RCC 7860 (cell line): ENCODE results near the gene DNMBP.
A peak's percentile ranks its signal among the peaks of the same experiment; 100 is the strongest.
"Not testable (repeated sequence)": the region's sequence is repeated elsewhere in the genome, so short reads cannot be mapped to it uniquely, and the experiment has no call there.

Experiments used
- DNase-seq: peaks from one replicate; pipeline ENCODE4 v3.0.0-alpha.2; 2015; ENCODE audit warnings: low spot score
- FAIRE-seq: peaks from 2 replicates; lab custom pipeline; 2012; peaks lifted over from hg19 to GRCh38; lab: Jason Lieb, UNC

The DNMBP gene

GRCh38 chr10:99844433-99844955 is 165.3 kb downstream of the DNMBP start:
- no peak for FAIRE-seq
- DNase-seq: no peak

- no peak for DNase-seq
- FAIRE-seq: no peak
Measured at GRCh38 chr10:99843310-99843709, 166.4 kb downstream of the DNMBP start.

- no peak for FAIRE-seq
- no peak for DNase-seq
Measured at GRCh38 chr10:99841746-99842145, 168.0 kb downstream of the DNMBP start.

GRCh38 chr10:99840859-99841258 is 168.9 kb downstream of the DNMBP start:
- FAIRE-seq, DNase-seq: not testable (repeated sequence)

- DNase-seq (no peak), FAIRE-seq (no peak)
Measured at GRCh38 chr10:99836711-99837110, 173.0 kb downstream of the DNMBP start.

GRCh38 chr10:99835947-99836346 is 173.8 kb downstream of the DNMBP start:
- DNase-seq (no peak), FAIRE-seq (no peak)

GRCh38 chr10:99834410-99834809 is 175.3 kb downstream of the DNMBP start:
- DNase-seq (peak; percentile 91), FAIRE-seq (peak; percentile 86)

GRCh38 chr10:99832439-99832838 is 177.3 kb downstream of the DNMBP start:
- DNase-seq: no peak

GRCh38 chr10:99828464-99828863 is 181.3 kb downstream of the DNMBP start:
- DNase-seq (no peak), FAIRE-seq (no peak)

More at GRCh38 chr10:99832439-99832838, 177.3 kb downstream of the DNMBP start:
- no peak for FAIRE-seq

GRCh38 chr10:99827936-99828335 is 181.8 kb downstream of the DNMBP start:
- no peak for FAIRE-seq
- DNase-seq: no peak
